CD14-positive monocyte (primary cell): ENCODE data around the gene TIGD3. TPM values are rescaled to one million over a fixed set of nuclear protein-coding genes. Genes with fewer than 3 reads are reported as not detected.

Experiments used
- DNase-seq, 3 donors: peaks; one replicate each; pipeline ENCODE4 v3.0.0-alpha.2; 2011 to 2022
- H2AFZ ChIP-seq: 2 replicates; pipeline ENCODE4 v1.6.0; 2012; ENCODE audit warnings: mild to moderate bottlenecking, low read depth, low read length, inconsistent platforms; ENCODE audit not compliant: insufficient read depth, poor library complexity, severe bottlenecking
- H3K27ac ChIP-seq, 2 donors: 1 replicate in 1 of 2; 2 replicates in 1 of 2; pipeline ENCODE4 v1.5.1; 2012 to 2013; ENCODE audit warnings: low read length in 2 of 2, control low read depth in 1 of 2, inconsistent platforms in 1 of 2, low read depth in 1 of 2, mild to moderate bottlenecking in 1 of 2
- H3K27me3 ChIP-seq, 2 donors: one replicate each; pipeline versions ENCODE4 v1.6.0 to v1.6.1; 2011 to 2013; ENCODE audit warnings: low read length in 2 of 2; ENCODE audit not compliant: control insufficient read depth in 2 of 2, insufficient read depth in 2 of 2
- H3K36me3 ChIP-seq, 2 donors: replicated peaks in 1 of 2; 1 replicate in 1 of 2; 2 replicates in 1 of 2; pipeline versions ENCODE4 v1.5.1 to v1.6.1; 2012 to 2013; ENCODE audit warnings: low read length in 2 of 2, control low read depth in 1 of 2, inconsistent platforms in 1 of 2, mild to moderate bottlenecking in 1 of 2; ENCODE audit not compliant: insufficient read depth in 2 of 2, control insufficient read depth in 1 of 2
- H3K4me1 ChIP-seq, 2 donors: 1 replicate in 1 of 2; 2 replicates in 1 of 2; pipeline versions ENCODE4 v1.5.1 to v1.6.1; 2012 to 2013; ENCODE audit warnings: low read length in 2 of 2, control low read depth in 1 of 2, inconsistent platforms in 1 of 2, mild to moderate bottlenecking in 1 of 2, moderate library complexity in 1 of 2; ENCODE audit not compliant: insufficient read depth in 2 of 2, control insufficient read depth in 1 of 2
- H3K4me2 ChIP-seq: replicated peaks from 2 replicates; pipeline ENCODE3; 2012; ENCODE audit warnings: low read length, moderate library complexity, mild to moderate bottlenecking; ENCODE audit not compliant: poor library complexity, severe bottlenecking; ENCODE audit errors: extremely low read depth
- H3K4me3 ChIP-seq, 3 experiments: fragments of 200-600 bp in 1 of 3; sonication (generic) in 1 of 3; replicated peaks in 1 of 3; 1 replicate in 2 of 3; 2 replicates in 1 of 3; pipeline ENCODE4 v1.5.1; 2011 to 2013; ENCODE audit warnings: low read length in 3 of 3, mild to moderate bottlenecking in 3 of 3, control low read depth in 2 of 3, low read depth in 2 of 3, inconsistent platforms in 1 of 3, moderate library complexity in 1 of 3
- H3K79me2 ChIP-seq: 2 replicates; pipeline ENCODE4 v1.6.0; 2012; ENCODE audit warnings: mild to moderate bottlenecking, control low read depth, inconsistent platforms, low read length, moderate library complexity; ENCODE audit not compliant: insufficient read depth
- H3K9ac ChIP-seq: 2 replicates; pipeline ENCODE4 v1.6.0; 2017; ENCODE audit warnings: low read length, mild to moderate bottlenecking; ENCODE audit not compliant: insufficient read depth, poor library complexity, severe bottlenecking
- H3K9me3 ChIP-seq, 2 donors: replicated peaks in 1 of 2; 1 replicate in 1 of 2; 2 replicates in 1 of 2; pipeline versions ENCODE4 v1.5.1 to v1.6.1; 2012 to 2013; ENCODE audit warnings: low read length in 2 of 2, control low read depth in 1 of 2; ENCODE audit not compliant: control insufficient read depth in 1 of 2, insufficient read depth in 1 of 2
- H4K20me1 ChIP-seq: 2 replicates; pipeline ENCODE4 v1.6.0; 2012; ENCODE audit warnings: mild to moderate bottlenecking, low read length, control low read depth, moderate library complexity; ENCODE audit not compliant: insufficient read depth
- H3K27ac Mint-ChIP-seq, 7 donors: one replicate each; pipeline ENCODE4 v1.8.0; 2020; ENCODE audit warnings: mild to moderate bottlenecking in 7 of 7, mixed read lengths in 7 of 7, moderate library complexity in 6 of 7, inconsistent platforms in 2 of 7
- H3K27me3 Mint-ChIP-seq, 3 donors: one replicate each; pipeline ENCODE4 v1.8.0; 2021 to 2022; ENCODE audit warnings: low read depth in 3 of 3, mild to moderate bottlenecking in 3 of 3, mixed read lengths in 3 of 3, moderate library complexity in 3 of 3, inconsistent platforms in 1 of 3
- H3K36me3 Mint-ChIP-seq, 2 donors: one replicate each; pipeline ENCODE4 v1.8.0; 2020; ENCODE audit warnings: mixed read lengths in 2 of 2, inconsistent platforms in 1 of 2, mild to moderate bottlenecking in 1 of 2
- H3K4me1 Mint-ChIP-seq: one replicate; pipeline ENCODE4 v1.8.0; 2020; ENCODE audit warnings: mild to moderate bottlenecking, mixed read lengths
- H3K4me3 Mint-ChIP-seq, 2 donors: one replicate each; pipeline ENCODE4 v1.8.0; 2020; ENCODE audit warnings: mild to moderate bottlenecking in 2 of 2, mixed read lengths in 2 of 2, moderate library complexity in 1 of 2
- H3K9me3 Mint-ChIP-seq, 7 donors: one replicate each; pipeline ENCODE4 v1.8.0; 2020 to 2022; ENCODE audit warnings: mixed read lengths in 7 of 7, mild to moderate bottlenecking in 6 of 7, moderate library complexity in 6 of 7, inconsistent platforms in 2 of 7
- WGBS: methylation state at CpG from one replicate; pipeline ENCODE4 v1.1.5; 2013; ENCODE audit warnings: missing lambda C conversion rate; ENCODE audit not compliant: insufficient coverage; 5-methylcytosine and 5-hydroxymethylcytosine counted together
- intact Hi-C, 2 donors: fragments of 100-400 bp; cut with micrococcal nuclease; formaldehyde crosslinking; loops; one replicate each; pipeline versions ENCODE4 v1.15.0 to v1.15.1; 2023
- polyA plus RNA-seq, 3 donors: library from polyadenylated mRNA; depleted of rRNA in 1 of 3; unstranded in 2 of 3; stranded (reverse) in 1 of 3; fragments of 300-500 nt in 2 of 3; fragments of >200 nt in 1 of 3; fragmentation: Illumina TruSeq in 2 of 3; gene quantifications; 1 replicate in 2 of 3; 2 replicates in 1 of 3; pipeline ENCODE4 v1.2.3, GENCODE V29; 2012 to 2021
- TF ChIP-seq, protein P1 (sequence below): fragments of 200-600 bp; IDR thresholded peaks from one replicate; pipeline ENCODE4 v1.8.0; 2022; ENCODE audit warnings: antibody characterized with exemption, mild to moderate bottlenecking

TIGD3 gene
- polyA plus RNA-seq, 3 donors = 1.7 to 3.7 (median 2.8) TPM

DNA sequence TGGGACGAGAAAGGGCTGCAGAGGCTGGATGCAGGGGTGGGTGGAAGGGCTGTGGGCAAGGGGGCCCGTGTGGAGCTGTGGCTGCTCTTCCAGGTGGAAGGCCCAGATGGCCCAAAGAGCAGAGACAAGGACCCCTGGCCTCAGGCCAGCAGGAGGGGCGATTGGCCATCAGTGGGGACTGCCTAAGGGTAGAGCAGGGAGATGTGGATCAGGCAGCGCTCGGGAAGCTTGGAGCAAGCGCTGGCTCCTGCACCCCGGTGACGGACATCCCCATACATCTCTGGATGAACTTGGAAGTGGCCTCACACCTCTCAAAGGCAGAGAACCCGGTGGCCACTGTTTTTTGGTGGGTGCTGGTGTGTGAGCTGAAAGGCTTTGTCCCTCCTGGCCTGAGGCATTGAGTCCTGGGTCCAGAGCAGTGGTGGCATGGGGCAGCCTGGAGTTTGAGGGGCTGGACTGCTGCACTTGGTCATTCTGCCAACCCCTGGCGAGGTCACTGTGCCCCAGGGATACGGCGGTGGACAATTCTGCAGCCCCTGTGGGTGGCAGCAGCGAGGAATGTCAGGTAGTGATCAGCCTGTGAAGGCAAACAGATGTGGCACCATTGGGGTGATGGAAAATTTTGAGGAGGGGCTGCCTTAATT lies 37.8 kb downstream of the TIGD3 start:
- H3K27me3 Mint-ChIP-seq = no peaks in the 10 kb centered on the region
- WGBS = 84% methylated on average over 8 of the region's 13 CpGs
- no peak overlapping the region for H3K9ac ChIP-seq
- H3K27ac Mint-ChIP-seq = peak overlapping the region in 1 of 7 donors; percentile 21
- H3K4me1 Mint-ChIP-seq = peaks cover 29% of the 10 kb centered on the region
- no peak for DNase-seq
- TF ChIP-seq, protein P1, sequence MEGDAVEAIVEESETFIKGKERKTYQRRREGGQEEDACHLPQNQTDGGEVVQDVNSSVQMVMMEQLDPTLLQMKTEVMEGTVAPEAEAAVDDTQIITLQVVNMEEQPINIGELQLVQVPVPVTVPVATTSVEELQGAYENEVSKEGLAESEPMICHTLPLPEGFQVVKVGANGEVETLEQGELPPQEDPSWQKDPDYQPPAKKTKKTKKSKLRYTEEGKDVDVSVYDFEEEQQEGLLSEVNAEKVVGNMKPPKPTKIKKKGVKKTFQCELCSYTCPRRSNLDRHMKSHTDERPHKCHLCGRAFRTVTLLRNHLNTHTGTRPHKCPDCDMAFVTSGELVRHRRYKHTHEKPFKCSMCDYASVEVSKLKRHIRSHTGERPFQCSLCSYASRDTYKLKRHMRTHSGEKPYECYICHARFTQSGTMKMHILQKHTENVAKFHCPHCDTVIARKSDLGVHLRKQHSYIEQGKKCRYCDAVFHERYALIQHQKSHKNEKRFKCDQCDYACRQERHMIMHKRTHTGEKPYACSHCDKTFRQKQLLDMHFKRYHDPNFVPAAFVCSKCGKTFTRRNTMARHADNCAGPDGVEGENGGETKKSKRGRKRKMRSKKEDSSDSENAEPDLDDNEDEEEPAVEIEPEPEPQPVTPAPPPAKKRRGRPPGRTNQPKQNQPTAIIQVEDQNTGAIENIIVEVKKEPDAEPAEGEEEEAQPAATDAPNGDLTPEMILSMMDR = no peak
- no peaks in the 10 kb centered on the region for H3K9me3 Mint-ChIP-seq
- no peak overlapping the region for H3K27ac ChIP-seq
- H3K4me3 ChIP-seq = no peak overlapping the region
- H3K9me3 ChIP-seq = no peaks in the 10 kb centered on the region
- no peak overlapping the region for H3K4me2 ChIP-seq
- no peak overlapping the region for H2AFZ ChIP-seq
- peaks cover 50% of the 10 kb centered on the region for H3K79me2 ChIP-seq
- no peak overlapping the region for H3K4me3 Mint-ChIP-seq
- H3K4me1 ChIP-seq = peaks cover 15 to 24% of the 10 kb centered on the region in 2 donors
- H3K36me3 Mint-ChIP-seq = peaks cover 43 to 87% of the 10 kb centered on the region in 2 donors
- H3K27me3 ChIP-seq = no peaks in the 10 kb centered on the region
- peaks cover 66 to 88% of the 10 kb centered on the region in 2 donors for H3K36me3 ChIP-seq
- peaks cover 72% of the 10 kb centered on the region for H4K20me1 ChIP-seq
- intact Hi-C loops = no loop called here

DNA sequence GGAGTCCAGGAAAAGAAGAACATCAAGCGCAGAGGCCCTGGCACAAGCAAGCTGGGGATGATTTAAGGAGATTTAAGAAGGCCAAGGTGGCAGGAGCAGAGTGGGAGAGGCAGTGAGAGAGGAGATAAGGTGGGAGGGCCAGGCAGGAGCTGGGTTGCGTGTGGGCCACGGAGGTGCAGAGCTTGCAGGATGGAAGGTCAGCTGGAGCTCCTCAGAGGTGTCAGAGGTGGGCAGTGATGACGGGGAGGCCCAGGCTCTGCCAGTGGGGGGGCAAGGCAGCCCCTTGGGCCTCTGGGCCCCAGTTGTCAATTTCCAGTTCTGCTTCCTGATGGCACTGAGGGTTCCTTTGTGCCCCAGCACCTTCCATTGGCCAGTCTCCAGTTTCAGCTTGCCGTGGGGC lies 38.3 kb downstream of the TIGD3 start:
- Histone ChIP-seq H3K27me3 (no peaks in the 10 kb centered on the region), H3K36me3 (peaks cover 70 to 94% of the 10 kb centered on the region in 2 donors), H3K4me2 (no peak overlapping the region), H3K79me2 (peaks cover 44% of the 10 kb centered on the region), H2AFZ (no peak overlapping the region), H3K4me3 (no peak overlapping the region), H3K9ac (no peak overlapping the region), H3K4me1 (peaks cover 9 to 18% of the 10 kb centered on the region in 2 donors), H4K20me1 (peaks cover 75% of the 10 kb centered on the region), H3K27ac (no peak overlapping the region), H3K9me3 (no peaks in the 10 kb centered on the region)
- TF ChIP-seq, protein P1 = no peak
- Mint-ChIP-seq H3K27ac (no peak overlapping the region), H3K4me3 (no peak overlapping the region), H3K36me3 (peaks cover 46 to 92% of the 10 kb centered on the region in 2 donors), H3K4me1 (peaks cover 25% of the 10 kb centered on the region), H3K27me3 (no peaks in the 10 kb centered on the region), H3K9me3 (no peaks in the 10 kb centered on the region)
- intact Hi-C loops = no loop called here
- no peak for DNase-seq
- 93% methylated on average over 5 of the region's 5 CpGs for WGBS
